ENCODE data around the gene RHBDL1.

DNA sequence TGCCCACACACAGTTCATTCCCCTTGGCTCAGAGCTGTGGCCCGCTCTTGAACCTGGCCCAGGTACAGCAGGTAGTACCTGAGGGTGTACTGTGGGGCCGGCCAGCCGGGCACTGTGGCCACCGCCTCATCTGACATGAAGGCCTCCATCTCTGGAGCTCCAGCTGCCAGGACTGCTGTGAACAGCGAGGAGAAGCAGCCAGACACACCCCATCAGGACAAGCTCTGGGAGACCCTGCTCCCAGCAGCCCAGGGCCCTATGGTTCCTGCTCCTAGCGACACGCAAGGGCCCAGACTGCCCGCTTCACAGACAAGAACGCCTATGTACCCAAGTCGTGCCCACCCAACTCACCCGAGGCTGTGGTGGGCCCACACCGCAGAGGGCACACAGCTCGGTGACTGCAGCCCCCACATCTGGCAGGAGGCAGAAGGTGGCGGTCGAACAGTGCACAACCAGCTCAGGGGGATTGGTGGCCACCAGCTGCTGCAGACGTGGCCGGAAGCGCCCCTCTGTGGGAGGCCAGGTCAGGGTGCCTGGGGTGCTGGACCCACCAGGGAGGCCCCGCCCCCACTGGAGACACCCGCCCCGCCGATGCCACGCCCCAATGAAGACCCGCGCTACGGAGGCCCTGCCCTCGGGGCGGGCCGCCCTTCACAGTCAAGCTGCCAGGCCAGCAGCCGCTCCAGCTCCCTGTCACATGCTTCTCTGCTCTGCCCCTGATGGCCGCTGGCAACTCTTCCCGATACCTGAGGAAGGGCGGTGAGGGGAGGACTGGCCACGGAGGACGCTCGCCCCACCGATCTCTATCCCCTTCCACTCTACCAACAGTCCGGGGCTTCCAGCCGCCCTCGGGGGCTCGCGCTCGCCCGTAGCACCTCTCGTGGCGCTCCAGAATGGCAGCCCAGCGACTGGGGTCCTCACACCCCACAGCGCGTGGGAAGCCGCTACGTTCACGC is 3.7 kb downstream of the RHBDL1 start:
- TF ChIP-seq CTCF (IDR thresholded peaks at IDR 0.05) (no peak), POLR2AphosphoS5 (IDR thresholded peaks at IDR 0.05) (no peak), POLR2A (IDR thresholded peaks at IDR 0.05) (no peak)
